Measurements from ENCODE around the gene SHC3.
A peak's percentile ranks its signal among the peaks of the same experiment; 100 is the strongest.

The SHC3 gene

GRCh38 chr9:89054865-89055495, 123.6 kb downstream of the SHC3 start:
- DNase-seq (ENCODE audit: low read depth in 2 of 2): no peak

GRCh38 chr9:89053301-89053700, 125.3 kb downstream of the SHC3 start:
- no peak for DNase-seq (ENCODE audit: low read depth in 2 of 2)

- no peak for DNase-seq (ENCODE audit: low read depth in 2 of 2)
Measured at GRCh38 chr9:89052470-89053097, 126.0 kb downstream of the SHC3 start.

GRCh38 chr9:89051421-89052025, 127.1 kb downstream of the SHC3 start:
- DNase-seq (ENCODE audit: low read depth in 2 of 2): no peak

- DNase-seq (ENCODE audit: low read depth in 2 of 2): no peak
Measured at GRCh38 chr9:89049646-89050045, 129.0 kb downstream of the SHC3 start.

- no peak for DNase-seq (ENCODE audit: low read depth in 2 of 2)
Measured at GRCh38 chr9:89048616-89049015, 130.0 kb downstream of the SHC3 start.

GRCh38 chr9:89047667-89048066, 131.0 kb downstream of the SHC3 start:
- no peak for DNase-seq (ENCODE audit: low read depth in 2 of 2)

- peak in 1 of 2 experiments; percentile 32 for DNase-seq (ENCODE audit: low read depth in 2 of 2)
Measured at GRCh38 chr9:89046832-89047231, 131.8 kb downstream of the SHC3 start.

GRCh38 chr9:89044881-89045280, 133.7 kb downstream of the SHC3 start:
- DNase-seq (ENCODE audit: low read depth in 2 of 2): no peak

GRCh38 chr9:89044104-89044503, 134.5 kb downstream of the SHC3 start:
- DNase-seq (ENCODE audit: low read depth in 2 of 2): no peak

- no peak for DNase-seq (ENCODE audit: low read depth in 2 of 2)
Measured at GRCh38 chr9:89042984-89043383, 135.6 kb downstream of the SHC3 start.

GRCh38 chr9:89039664-89040063, 139.0 kb downstream of the SHC3 start:
- no peak for DNase-seq (ENCODE audit: low read depth in 2 of 2)

GRCh38 chr9:89039104-89039465, 139.5 kb downstream of the SHC3 start:
- no peak for DNase-seq (ENCODE audit: low read depth in 2 of 2)

GRCh38 chr9:89038382-89039103, 140.1 kb downstream of the SHC3 start:
- DNase-seq (ENCODE audit: low read depth in 2 of 2): peak; percentile 77 to 79

GRCh38 chr9:89037891-89038290, 140.7 kb downstream of the SHC3 start:
- no peak for DNase-seq (ENCODE audit: low read depth in 2 of 2)

- DNase-seq (ENCODE audit: low read depth in 2 of 2): no peak
Measured at GRCh38 chr9:89037346-89037745, 141.3 kb downstream of the SHC3 start.

- DNase-seq (ENCODE audit: low read depth in 2 of 2): no peak
Measured at GRCh38 chr9:89036891-89037290, 141.7 kb downstream of the SHC3 start.

GRCh38 chr9:89036383-89036782, 142.2 kb downstream of the SHC3 start:
- no peak for DNase-seq (ENCODE audit: low read depth in 2 of 2)

GRCh38 chr9:89032661-89033060, 146.0 kb downstream of the SHC3 start:
- no peak for DNase-seq (ENCODE audit: low read depth in 2 of 2)

- DNase-seq (ENCODE audit: low read depth in 2 of 2): no peak
Measured at GRCh38 chr9:89032173-89032572, 146.4 kb downstream of the SHC3 start.

GRCh38 chr9:89029788-89030187, 148.8 kb downstream of the SHC3 start:
- no peak for DNase-seq (ENCODE audit: low read depth in 2 of 2)

GRCh38 chr9:89026876-89027275, 151.7 kb downstream of the SHC3 start:
- no peak for DNase-seq (ENCODE audit: low read depth in 2 of 2)

- DNase-seq (ENCODE audit: low read depth in 2 of 2): no peak
Measured at GRCh38 chr9:89025553-89025952, 153.1 kb downstream of the SHC3 start.
